ENCODE data around the gene C6orf52. TPM values are rescaled to one million over a fixed set of nuclear protein-coding genes. Genes with fewer than 3 reads are reported as not detected.
"Not testable (repeated sequence)": the region's sequence is repeated elsewhere in the genome, so short reads cannot be mapped to it uniquely, and the experiment has no call there.

C6orf52 gene
- total RNA-seq, 1 donor from 2014 or later = 1.7 TPM

GRCh38 chr6:10722820-10723566 is 28.6 kb upstream of the C6orf52 start, which contains the start of gene TMEM14C:
Gene TMEM14C, plus strand, starts transcription at chr6:10723070. Its CDS starts 1,544 bp downstream, at chr6:10724614.
- Mint-ChIP-seq H3K4me3 (ENCODE audit: low read depth) (peak within 1 kb of the TSS; percentile 87), H3K9me3 (peaks cover 11% of the 10 kb centered on the region), H3K27ac (peak within 1 kb of the TSS; percentile 92)

DNA sequence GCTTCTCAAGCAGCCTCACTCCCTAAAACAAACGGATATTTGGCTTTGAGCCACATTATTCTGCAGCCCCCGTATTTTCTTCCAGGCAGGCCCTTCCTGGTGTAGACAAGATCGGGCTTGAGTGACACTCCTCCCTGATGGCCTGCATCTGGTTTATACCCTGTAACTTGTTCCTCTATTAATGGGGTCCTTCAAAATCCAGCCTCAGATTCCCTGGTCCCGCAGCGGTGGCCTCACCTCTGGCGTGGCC is 28.1 kb upstream of the C6orf52 start:
- intact Hi-C loops (cut with micrococcal nuclease) = no loop called here
- H3K27me3 Mint-ChIP-seq (ENCODE audit: low read depth) = no peaks in the 10 kb centered on the region
- H3K36me3 Mint-ChIP-seq (ENCODE audit: low read depth) = peaks cover 34% of the 10 kb centered on the region
- H3K4me1 Mint-ChIP-seq (ENCODE audit: low read depth) = peaks cover 35% of the 10 kb centered on the region
- no peak for DNase-seq (ENCODE audit: low spot score)
- H3K27ac Mint-ChIP-seq = peak overlapping the region; percentile 92
- peak overlapping the region; percentile 87 for H3K4me3 Mint-ChIP-seq (ENCODE audit: low read depth)
- H3K9me3 Mint-ChIP-seq = peaks cover 15% of the 10 kb centered on the region

More at GRCh38 chr6:10722820-10723566, 28.6 kb upstream of the C6orf52 start, which contains the start of gene TMEM14C:
- H3K36me3 Mint-ChIP-seq (ENCODE audit: low read depth) = peaks cover 35% of the 10 kb centered on the region
- H3K27me3 Mint-ChIP-seq (ENCODE audit: low read depth) = no peaks in the 10 kb centered on the region
- peaks cover 38% of the 10 kb centered on the region for H3K4me1 Mint-ChIP-seq (ENCODE audit: low read depth)
- intact Hi-C loops (cut with micrococcal nuclease) = loop anchor here (1.0 kb wide), 3 partner anchors 24 to 115 kb away; partner anchors contain the start of genes C6orf52, MAK, PAK1IP1 and TMEM14B
- DNase-seq (ENCODE audit: low spot score) = peak; percentile 88

GRCh38 chr6:10721850-10722569 is 27.6 kb upstream of the C6orf52 start:
- peaks cover 36% of the 10 kb centered on the region for H3K36me3 Mint-ChIP-seq (ENCODE audit: low read depth)
- peaks cover 20% of the 10 kb centered on the region for H3K9me3 Mint-ChIP-seq
- intact Hi-C loops (cut with micrococcal nuclease) = no loop called here
- DNase-seq (ENCODE audit: low spot score) = no peak
- peak overlapping the region; percentile 92 for H3K27ac Mint-ChIP-seq
- peaks cover 36% of the 10 kb centered on the region for H3K4me1 Mint-ChIP-seq (ENCODE audit: low read depth)
- H3K4me3 Mint-ChIP-seq (ENCODE audit: low read depth) = peak overlapping the region; percentile 87
- no peaks in the 10 kb centered on the region for H3K27me3 Mint-ChIP-seq (ENCODE audit: low read depth)

DNA sequence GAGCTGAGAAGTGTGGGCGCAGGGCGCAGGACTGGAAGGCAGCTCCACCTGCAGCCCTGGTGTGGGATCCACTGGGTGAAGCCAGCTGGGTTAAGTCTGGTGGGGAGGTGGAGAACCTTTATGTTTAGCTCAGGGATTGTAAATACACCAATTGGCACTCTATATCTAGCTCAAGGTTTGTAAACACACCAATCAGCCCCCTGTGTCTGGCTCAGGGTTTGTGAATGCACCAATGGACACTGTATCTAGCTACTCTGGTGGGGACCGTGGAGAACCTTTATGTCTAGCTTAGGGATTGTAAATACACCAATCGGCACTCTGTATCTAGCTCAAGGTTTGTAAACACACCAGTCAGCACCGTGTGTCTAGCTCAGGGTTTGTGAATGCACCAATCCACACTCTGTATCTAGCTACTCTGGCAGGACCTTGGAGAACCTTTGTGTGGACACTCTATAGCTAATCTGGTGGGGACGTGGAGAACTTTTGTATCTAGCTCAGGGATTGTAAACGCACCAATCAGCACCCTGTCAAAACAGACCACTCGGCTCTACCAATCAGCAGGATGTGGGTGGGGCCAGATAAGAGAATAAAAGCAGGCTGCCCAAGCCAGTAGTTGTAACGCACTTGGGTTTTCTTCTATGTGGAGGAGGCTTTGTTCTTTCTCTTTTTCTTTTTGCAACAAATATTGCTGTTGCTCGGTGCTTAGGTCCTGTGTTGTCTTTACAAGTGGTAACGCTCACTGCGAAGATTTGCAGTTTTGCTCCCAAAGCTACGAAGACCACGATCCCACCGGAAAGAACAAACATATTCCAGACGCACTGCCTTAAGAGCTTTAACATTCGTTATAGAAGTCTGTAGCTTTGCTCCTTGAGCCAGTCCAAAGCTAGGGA is 26.8 kb upstream of the C6orf52 start:
- Mint-ChIP-seq H3K9me3 (peaks cover 21% of the 10 kb centered on the region), H3K4me1 (ENCODE audit: low read depth) (peaks cover 37% of the 10 kb centered on the region), H3K27ac (peak overlapping the region; percentile 92), H3K4me3 (ENCODE audit: low read depth) (peak overlapping the region; percentile 87), H3K36me3 (ENCODE audit: low read depth) (peaks cover 35% of the 10 kb centered on the region)
- intact Hi-C loops (cut with micrococcal nuclease); H3K27me3 Mint-ChIP-seq (ENCODE audit: low read depth); DNase-seq (ENCODE audit: low spot score): not testable (repeated sequence)

DNA sequence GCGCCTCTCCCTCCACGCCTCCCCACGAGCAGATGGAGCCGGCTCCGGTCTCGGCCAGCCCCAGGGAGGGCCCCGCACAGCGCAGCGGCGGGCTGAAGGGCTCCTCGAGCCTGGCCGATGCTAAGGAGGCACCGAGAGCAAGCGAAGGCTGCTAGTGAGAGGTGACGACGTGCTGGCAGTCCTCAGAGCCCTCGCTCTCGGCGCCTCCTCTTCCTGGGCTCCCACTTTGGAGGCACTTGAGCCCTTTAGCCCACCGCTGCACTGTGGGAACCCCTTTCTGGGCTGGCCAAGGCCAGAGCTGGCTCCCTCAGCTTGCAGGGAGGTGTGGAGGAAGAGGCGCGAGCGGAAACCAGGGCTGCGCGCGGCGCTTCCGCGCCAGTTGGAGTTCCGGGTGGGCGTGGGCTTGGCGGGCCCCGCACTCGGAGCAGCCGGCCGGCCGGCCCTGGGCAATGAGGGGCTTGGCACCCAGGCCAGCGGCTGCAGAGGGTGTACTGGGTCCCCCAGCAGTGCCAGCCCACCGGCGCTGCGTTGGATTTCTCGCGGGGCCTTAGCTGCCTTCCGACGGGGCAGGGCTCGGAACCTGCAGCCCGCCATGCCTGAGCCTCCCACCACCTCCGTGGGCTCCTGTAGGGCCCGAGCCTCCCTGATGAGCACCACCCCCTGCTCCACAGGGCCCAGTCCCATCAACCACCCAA is 26.0 kb upstream of the C6orf52 start:
- Mint-ChIP-seq H3K27me3 (ENCODE audit: low read depth) (no peaks in the 10 kb centered on the region), H3K9me3 (peaks cover 21% of the 10 kb centered on the region), H3K4me3 (ENCODE audit: low read depth) (peak overlapping the region; percentile 87), H3K4me1 (ENCODE audit: low read depth) (peaks cover 37% of the 10 kb centered on the region), H3K36me3 (ENCODE audit: low read depth) (peaks cover 27% of the 10 kb centered on the region), H3K27ac (peak overlapping the region; percentile 92)
- intact Hi-C loops (cut with micrococcal nuclease) = no loop called here
- DNase-seq (ENCODE audit: low spot score) = peak; percentile 61

DNA sequence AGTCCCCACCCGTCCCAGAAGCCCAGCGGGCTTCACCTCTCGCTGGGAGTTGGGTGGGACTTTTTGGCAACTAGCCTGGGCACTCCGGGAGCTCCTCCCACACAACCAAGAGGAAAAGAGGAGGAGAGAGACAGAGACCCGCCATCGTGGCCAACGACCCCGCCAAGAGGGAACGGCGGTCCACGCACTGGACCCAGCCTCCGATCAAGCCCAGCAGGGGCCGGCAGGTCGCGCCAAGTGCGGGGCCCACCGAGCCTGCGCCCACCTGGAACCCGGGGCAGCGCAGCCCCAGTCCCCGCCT is 25.5 kb upstream of the C6orf52 start:
- intact Hi-C loops (cut with micrococcal nuclease) = no loop called here
- H3K27ac Mint-ChIP-seq = peak overlapping the region; percentile 88
- DNase-seq (ENCODE audit: low spot score) = no peak
- H3K4me1 Mint-ChIP-seq (ENCODE audit: low read depth) = peaks cover 35% of the 10 kb centered on the region
- H3K9me3 Mint-ChIP-seq = peaks cover 21% of the 10 kb centered on the region
- peak overlapping the region; percentile 87 for H3K4me3 Mint-ChIP-seq (ENCODE audit: low read depth)
- H3K36me3 Mint-ChIP-seq (ENCODE audit: low read depth) = peaks cover 25% of the 10 kb centered on the region
- H3K27me3 Mint-ChIP-seq (ENCODE audit: low read depth) = no peaks in the 10 kb centered on the region

GRCh38 chr6:10719296-10719963 is 25.0 kb upstream of the C6orf52 start:
- no peaks in the 10 kb centered on the region for H3K27me3 Mint-ChIP-seq (ENCODE audit: low read depth)
- peaks cover 25% of the 10 kb centered on the region for H3K36me3 Mint-ChIP-seq (ENCODE audit: low read depth)
- peaks cover 21% of the 10 kb centered on the region for H3K9me3 Mint-ChIP-seq
- H3K4me3 Mint-ChIP-seq (ENCODE audit: low read depth) = peak overlapping the region; percentile 87
- intact Hi-C loops (cut with micrococcal nuclease) = no loop called here
- DNase-seq (ENCODE audit: low spot score) = peak; percentile 56
- H3K4me1 Mint-ChIP-seq (ENCODE audit: low read depth) = peaks cover 33% of the 10 kb centered on the region
- peak overlapping the region; percentile 88 for H3K27ac Mint-ChIP-seq

DNA sequence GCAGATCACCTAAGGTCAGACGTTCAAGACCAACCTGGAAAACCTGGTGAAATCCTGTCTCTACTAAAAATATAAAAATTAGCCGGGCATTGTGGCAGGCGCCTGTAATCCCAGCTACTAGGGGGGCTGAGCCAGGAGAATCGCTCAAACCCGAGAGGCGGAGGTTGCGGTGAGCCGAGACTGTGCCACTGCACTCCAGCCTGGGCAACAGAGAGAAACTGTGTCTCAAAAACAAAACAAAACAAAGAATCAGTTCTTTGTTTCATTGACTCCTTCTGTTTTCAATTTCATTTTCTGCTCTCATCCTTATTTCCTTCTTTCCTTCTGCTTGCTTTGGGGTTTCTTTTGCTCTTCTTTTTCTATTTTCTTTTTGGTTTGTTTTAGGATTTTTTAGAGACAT is 19.5 kb upstream of the C6orf52 start:
- H3K9me3 Mint-ChIP-seq = peaks cover 15% of the 10 kb centered on the region
- DNase-seq (ENCODE audit: low spot score) = no peak
- no peaks in the 10 kb centered on the region for H3K27me3 Mint-ChIP-seq (ENCODE audit: low read depth)
- peaks cover 22% of the 10 kb centered on the region for H3K36me3 Mint-ChIP-seq (ENCODE audit: low read depth)
- no peak overlapping the region for H3K27ac Mint-ChIP-seq
- peaks cover 13% of the 10 kb centered on the region for H3K4me1 Mint-ChIP-seq (ENCODE audit: low read depth)
- intact Hi-C loops (cut with micrococcal nuclease) = no loop called here
- no peak overlapping the region for H3K4me3 Mint-ChIP-seq (ENCODE audit: low read depth)

DNA sequence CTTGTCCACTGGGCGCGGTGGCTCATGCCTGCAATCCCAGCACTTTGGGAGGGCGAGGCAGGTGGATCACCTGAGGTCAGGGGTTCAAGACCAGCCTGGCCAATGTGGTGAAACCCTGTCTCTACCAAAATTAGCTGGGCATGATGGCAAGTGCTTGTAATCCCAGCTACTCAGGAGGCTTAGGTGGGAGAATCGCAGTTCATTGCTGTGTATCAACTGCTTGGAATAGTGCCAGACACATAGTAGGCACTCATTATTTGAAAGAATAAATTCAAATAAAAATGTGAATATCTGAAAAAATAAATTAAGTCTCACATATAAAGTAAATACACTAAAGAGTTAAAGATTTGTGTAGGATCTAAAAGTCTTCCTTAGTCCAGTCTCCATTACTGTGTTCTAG is 2.2 kb upstream of the C6orf52 start:
- peak overlapping the region; percentile 99 for H3K4me3 Mint-ChIP-seq (ENCODE audit: low read depth)
- H3K4me1 Mint-ChIP-seq (ENCODE audit: low read depth) = peaks cover 26% of the 10 kb centered on the region
- H3K27me3 Mint-ChIP-seq (ENCODE audit: low read depth) = no peaks in the 10 kb centered on the region
- H3K9me3 Mint-ChIP-seq = no peaks in the 10 kb centered on the region
- peak overlapping the region; percentile 46 for H3K27ac Mint-ChIP-seq
- intact Hi-C loops (cut with micrococcal nuclease) = no loop called here
- peaks cover 58% of the 10 kb centered on the region for H3K36me3 Mint-ChIP-seq (ENCODE audit: low read depth)
- DNase-seq (ENCODE audit: low spot score) = no peak

DNA sequence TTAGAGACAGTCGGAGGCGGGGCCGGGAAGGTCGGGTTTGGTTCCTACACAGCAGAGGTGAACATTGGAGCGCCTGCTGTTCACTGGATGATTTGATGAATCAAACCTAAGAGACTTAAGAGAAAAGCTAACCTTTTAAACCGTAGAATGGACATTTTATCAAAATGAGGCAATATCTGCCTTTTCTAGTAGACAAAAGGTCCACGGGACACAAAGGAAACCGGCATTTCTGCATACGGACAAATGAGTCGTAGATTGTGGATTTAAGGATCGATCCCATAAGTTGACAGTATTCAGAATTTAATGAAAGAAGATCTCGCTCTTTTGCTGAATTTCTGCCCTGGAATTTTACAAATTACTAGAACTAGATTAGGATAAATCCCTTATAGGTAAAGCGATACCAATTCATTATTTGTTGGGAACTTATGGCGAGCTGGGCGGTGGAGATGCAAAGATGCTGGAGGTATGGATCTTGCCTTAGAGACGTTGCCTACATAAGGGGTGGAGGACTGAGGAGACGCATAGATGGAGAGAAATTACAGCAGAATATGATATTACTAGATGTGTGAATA is 756 bp upstream of the C6orf52 start:
- DNase-seq (ENCODE audit: low spot score) = no peak
- peaks cover 43% of the 10 kb centered on the region for H3K36me3 Mint-ChIP-seq (ENCODE audit: low read depth)
- intact Hi-C loops (cut with micrococcal nuclease) = loop anchor here (2.0 kb wide), 1 partner anchor 106 kb away; no protein-coding TSS in a partner anchor
- no peaks in the 10 kb centered on the region for H3K9me3 Mint-ChIP-seq
- H3K4me1 Mint-ChIP-seq (ENCODE audit: low read depth) = peaks cover 21% of the 10 kb centered on the region
- peak overlapping the region; percentile 99 for H3K4me3 Mint-ChIP-seq (ENCODE audit: low read depth)
- H3K27ac Mint-ChIP-seq = peak overlapping the region; percentile 100
- H3K27me3 Mint-ChIP-seq (ENCODE audit: low read depth) = no peaks in the 10 kb centered on the region

GRCh38 chr6:10692965-10693538 is 1.4 kb downstream of the C6orf52 start:
- Mint-ChIP-seq H3K9me3 (no peaks in the 10 kb centered on the region), H3K27me3 (ENCODE audit: low read depth) (no peaks in the 10 kb centered on the region), H3K36me3 (ENCODE audit: low read depth) (peaks cover 27% of the 10 kb centered on the region), H3K27ac (peak overlapping the region; percentile 35), H3K4me1 (ENCODE audit: low read depth) (peaks cover 21% of the 10 kb centered on the region), H3K4me3 (ENCODE audit: low read depth) (peak overlapping the region; percentile 99)
- intact Hi-C loops (cut with micrococcal nuclease) = loop anchor here (5.0 kb wide), 1 partner anchor 144 kb away; the partner anchor contains the start of gene MAK
- DNase-seq (ENCODE audit: low spot score) = no peak
